ENCODE results near the gene PDSS2.

Gene PDSS2

GRCh38 chr6:107331409-107332386, 127.7 kb downstream of the PDSS2 start:
- Histone ChIP-seq H3K4me3 (ENCODE audit: low read depth, low read length, poor library complexity, severe bottlenecking) (no peak overlapping the region), H3K9me2 (ENCODE audit: low read depth, low read length) (no peaks in the 10 kb centered on the region), H2AFZ (ENCODE audit: low read length) (no peak overlapping the region), H4K20me1 (ENCODE audit: insufficient read depth, low read length) (no peaks in the 10 kb centered on the region), H3K27me3 (ENCODE audit: insufficient read depth, low read length) (no peaks in the 10 kb centered on the region), H3K4me1 (ENCODE audit: insufficient read depth, low read length, severe bottlenecking) (peaks cover 17% of the 10 kb centered on the region), H3K9me3 (ENCODE audit: low read length) (no peaks in the 10 kb centered on the region), H3K79me2 (ENCODE audit: insufficient read depth, low read length) (no peaks in the 10 kb centered on the region), H3F3A (ENCODE audit: insufficient read depth, low read length) (no peaks in the 10 kb centered on the region), H3K4me2 (ENCODE audit: low read length) (no peak overlapping the region), H3K27ac (ENCODE audit: low read depth, low read length, poor library complexity, severe bottlenecking) (no peak overlapping the region), H3K36me3 (ENCODE audit: insufficient read depth, low read length) (peaks cover 4% of the 10 kb centered on the region; the same call in 1 of the 2 replicates), H3K9ac (ENCODE audit: low read length) (no peak overlapping the region)
- TF ChIP-seq, protein P1, sequence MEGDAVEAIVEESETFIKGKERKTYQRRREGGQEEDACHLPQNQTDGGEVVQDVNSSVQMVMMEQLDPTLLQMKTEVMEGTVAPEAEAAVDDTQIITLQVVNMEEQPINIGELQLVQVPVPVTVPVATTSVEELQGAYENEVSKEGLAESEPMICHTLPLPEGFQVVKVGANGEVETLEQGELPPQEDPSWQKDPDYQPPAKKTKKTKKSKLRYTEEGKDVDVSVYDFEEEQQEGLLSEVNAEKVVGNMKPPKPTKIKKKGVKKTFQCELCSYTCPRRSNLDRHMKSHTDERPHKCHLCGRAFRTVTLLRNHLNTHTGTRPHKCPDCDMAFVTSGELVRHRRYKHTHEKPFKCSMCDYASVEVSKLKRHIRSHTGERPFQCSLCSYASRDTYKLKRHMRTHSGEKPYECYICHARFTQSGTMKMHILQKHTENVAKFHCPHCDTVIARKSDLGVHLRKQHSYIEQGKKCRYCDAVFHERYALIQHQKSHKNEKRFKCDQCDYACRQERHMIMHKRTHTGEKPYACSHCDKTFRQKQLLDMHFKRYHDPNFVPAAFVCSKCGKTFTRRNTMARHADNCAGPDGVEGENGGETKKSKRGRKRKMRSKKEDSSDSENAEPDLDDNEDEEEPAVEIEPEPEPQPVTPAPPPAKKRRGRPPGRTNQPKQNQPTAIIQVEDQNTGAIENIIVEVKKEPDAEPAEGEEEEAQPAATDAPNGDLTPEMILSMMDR (IDR thresholded peaks at IDR 0.05; ENCODE audit: low read length): no peak
- TF ChIP-seq EZH2 (IDR thresholded peaks at IDR 0.05; ENCODE audit: borderline replicate concordance, low read length): no peak

DNA sequence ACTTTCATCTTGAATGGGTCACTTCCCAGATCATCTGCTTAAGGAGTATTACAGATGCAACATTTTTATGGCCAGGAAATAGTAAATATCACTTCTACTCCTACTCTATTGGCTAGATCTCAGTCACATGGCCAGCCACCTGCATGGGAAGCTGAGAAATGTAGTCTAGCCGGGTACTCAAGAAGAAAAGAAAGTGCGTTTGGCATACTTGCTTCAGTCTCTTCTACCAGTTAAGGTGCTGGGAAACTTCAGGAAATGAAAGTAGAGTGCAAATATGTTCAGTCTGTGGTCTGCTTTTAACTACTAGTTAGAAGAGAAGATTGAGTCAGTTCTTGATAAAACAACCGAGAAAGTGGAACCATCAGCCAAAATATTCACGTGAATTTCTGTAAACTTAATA, 129.2 kb downstream of the PDSS2 start:
- no peaks in the 10 kb centered on the region for H3K27me3 ChIP-seq (ENCODE audit: insufficient read depth, low read length)
- no peaks in the 10 kb centered on the region for H3K9me2 ChIP-seq (ENCODE audit: low read depth, low read length)
- no peak overlapping the region for H2AFZ ChIP-seq (ENCODE audit: low read length)
- H3K4me1 ChIP-seq (ENCODE audit: insufficient read depth, low read length, severe bottlenecking): peaks cover 17% of the 10 kb centered on the region
- H3K9me3 ChIP-seq (ENCODE audit: low read length): no peaks in the 10 kb centered on the region
- peak overlapping the region; percentile 46 for H3K4me2 ChIP-seq (ENCODE audit: low read length)
- no peaks in the 10 kb centered on the region for H4K20me1 ChIP-seq (ENCODE audit: insufficient read depth, low read length)
- TF ChIP-seq EZH2 (IDR thresholded peaks at IDR 0.05; ENCODE audit: borderline replicate concordance, low read length): no peak
- TF ChIP-seq, protein P1 (IDR thresholded peaks at IDR 0.05; ENCODE audit: low read length): no peak
- H3F3A ChIP-seq (ENCODE audit: insufficient read depth, low read length): no peaks in the 10 kb centered on the region
- H3K4me3 ChIP-seq (ENCODE audit: low read depth, low read length, poor library complexity, severe bottlenecking): peak overlapping the region; percentile 6
- H3K9ac ChIP-seq (ENCODE audit: low read length): peak overlapping the region; percentile 14; the same call in 1 of the 2 replicates
- peak overlapping the region; percentile 46 for H3K27ac ChIP-seq (ENCODE audit: low read depth, low read length, poor library complexity, severe bottlenecking)
- no peaks in the 10 kb centered on the region for H3K79me2 ChIP-seq (ENCODE audit: insufficient read depth, low read length)
- peaks cover 9% of the 10 kb centered on the region for H3K36me3 ChIP-seq (ENCODE audit: insufficient read depth, low read length)

DNA sequence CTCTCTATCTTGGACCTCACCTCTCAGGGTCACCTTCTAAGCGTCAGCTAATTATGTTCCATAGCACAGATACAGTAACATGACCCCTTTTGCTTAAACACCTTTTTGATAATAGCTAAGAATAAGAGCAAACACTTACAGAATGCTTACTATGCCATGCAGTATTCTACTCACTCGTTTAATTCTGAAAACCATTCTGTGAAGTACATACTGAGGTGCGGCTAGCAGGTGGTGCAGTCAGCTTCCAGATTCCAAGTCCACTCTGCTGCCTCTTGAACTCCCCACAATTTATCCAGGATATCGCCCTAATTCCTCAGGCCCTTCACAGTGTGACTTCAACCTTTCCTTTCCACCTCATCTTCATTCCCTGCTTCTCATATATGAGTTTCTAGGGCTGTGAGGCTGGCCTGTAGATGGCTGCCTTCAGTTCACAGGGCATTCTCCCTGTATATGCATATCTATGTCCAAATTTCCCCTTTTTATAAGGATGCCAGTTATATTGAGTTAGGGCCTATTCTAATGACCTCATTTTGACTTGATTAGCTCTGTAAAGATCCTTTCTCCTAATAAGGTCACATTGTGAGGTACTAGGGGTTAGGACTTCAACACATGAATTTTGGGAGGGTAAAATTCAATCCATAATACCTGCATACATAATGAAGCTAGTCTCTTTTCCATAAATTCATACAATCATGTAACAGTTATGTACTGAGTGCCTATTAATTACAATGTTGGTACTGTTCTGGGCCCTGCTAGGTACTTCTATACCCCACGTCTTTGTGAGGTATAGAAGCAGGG, 130.1 kb downstream of the PDSS2 start:
- TF ChIP-seq, protein P1 (IDR thresholded peaks at IDR 0.05; ENCODE audit: low read length): no peak
- no peak for TF ChIP-seq EZH2 (IDR thresholded peaks at IDR 0.05; ENCODE audit: borderline replicate concordance, low read length)
- no peaks in the 10 kb centered on the region; the same call in 1 of the 2 replicates for H3F3A ChIP-seq (ENCODE audit: insufficient read depth, low read length)
- no peaks in the 10 kb centered on the region for H3K9me2 ChIP-seq (ENCODE audit: low read depth, low read length)
- no peaks in the 10 kb centered on the region for H3K27me3 ChIP-seq (ENCODE audit: insufficient read depth, low read length)
- H4K20me1 ChIP-seq (ENCODE audit: insufficient read depth, low read length): no peaks in the 10 kb centered on the region
- H3K4me2 ChIP-seq (ENCODE audit: low read length): no peak overlapping the region
- H3K9me3 ChIP-seq (ENCODE audit: low read length): no peaks in the 10 kb centered on the region
- H3K27ac ChIP-seq (ENCODE audit: low read depth, low read length, poor library complexity, severe bottlenecking): no peak overlapping the region
- no peak overlapping the region for H3K4me3 ChIP-seq (ENCODE audit: low read depth, low read length, poor library complexity, severe bottlenecking)
- peaks cover 17% of the 10 kb centered on the region for H3K4me1 ChIP-seq (ENCODE audit: insufficient read depth, low read length, severe bottlenecking)
- no peaks in the 10 kb centered on the region for H3K79me2 ChIP-seq (ENCODE audit: insufficient read depth, low read length)
- H2AFZ ChIP-seq (ENCODE audit: low read length): no peak overlapping the region
- H3K9ac ChIP-seq (ENCODE audit: low read length): no peak overlapping the region
- H3K36me3 ChIP-seq (ENCODE audit: insufficient read depth, low read length): peaks cover 9% of the 10 kb centered on the region

Measured in OCI-LY1 (cell line).